Motor neuron (in vitro differentiated cells): ENCODE data around the gene MSL3B.

ENCODE experiments used
- ATAC-seq, 8 experiments: fragments of 200-7000 bp; cut with Tn5 transposase; replicated peaks in 6 of 8; 2 replicates each; pipeline ENCODE4 v1.8.0; 2021; ENCODE audit warnings: mild to moderate bottlenecking in 8 of 8, moderate library complexity in 8 of 8
- H3K27ac ChIP-seq, 2 donors: fragments of 250-450 bp; sonication (Bioruptor Pico); 2 replicates each; pipeline ENCODE4 v1.9.0; 2021; ENCODE audit warnings: antibody characterized with exemption in 2 of 2, mild to moderate bottlenecking in 2 of 2, moderate library complexity in 1 of 2
- H3K4me1 ChIP-seq, 2 donors: fragments of 250-450 bp; sonication (Bioruptor Pico); replicated peaks in 1 of 2; 2 replicates each; pipeline ENCODE4 v1.6.1; 2021; ENCODE audit warnings: antibody characterized with exemption in 2 of 2, mild to moderate bottlenecking in 2 of 2, moderate library complexity in 1 of 2
- H3K4me3 ChIP-seq, 5 donors: fragments of 250-450 bp; sonication (Bioruptor Pico); 2 replicates each; pipeline ENCODE4 v1.9.0; 2021; ENCODE audit warnings: antibody characterized with exemption in 5 of 5, mild to moderate bottlenecking in 5 of 5, moderate library complexity in 4 of 5
- WGBS, 10 experiments: fragments of 450-650 bp; shearing (Covaris generic); methylation state at CpG; one replicate each; pipeline ENCODE4 v1.0.0; 2022; 5-methylcytosine and 5-hydroxymethylcytosine counted together
- in situ Hi-C, 9 experiments: fragments of 400-800 bp; cut with MboI; loops; one replicate each; pipeline ENCODE4 v1.15.0; 2021; ENCODE audit warnings: low sequenced_read_pairs in 9 of 9, low pct_unique_long_range_greater_than_20kb in 2 of 9; ENCODE audit not compliant: unreplicated experiment in 9 of 9

The MSL3B gene

GRCh38 chr2:233849607-233850271, 18.4 kb downstream of the MSL3B start:
- in situ Hi-C loops: no loop called here
- WGBS, 10 experiments: 74 to 100% (median 92%) methylated on average over 1 to 9 of the region's 13 CpGs; no CpG with 5 or more reads in 2 of the 10 experiments
- no peak for ATAC-seq
- Histone ChIP-seq H3K4me3 (no peak overlapping the region), H3K4me1 (peaks cover 0 to 9% of the 10 kb centered on the region in 2 donors), H3K27ac (no peak overlapping the region)

GRCh38 chr2:233848276-233848675, 19.9 kb downstream of the MSL3B start:
- Histone ChIP-seq H3K27ac (no peak overlapping the region), H3K4me3 (no peak overlapping the region), H3K4me1 (peaks cover 0 to 4% of the 10 kb centered on the region in 2 donors)
- in situ Hi-C loops: no loop called here
- WGBS, 10 experiments: 40 to 97% (median 90%) methylated on average over 1 to 6 of the region's 13 CpGs; no CpG with 5 or more reads in 7 of the 10 experiments
- no peak for ATAC-seq

- in situ Hi-C loops: no loop called here
- no peak for ATAC-seq
Observed at GRCh38 chr2:233847248-233847898, 20.8 kb downstream of the MSL3B start.

GRCh38 chr2:233846387-233847247, 21.6 kb downstream of the MSL3B start:
- H3K4me3 ChIP-seq: no peak overlapping the region
- ATAC-seq: no peak
- H3K27ac ChIP-seq: no peak overlapping the region
- WGBS, 10 experiments: 90 to 100% (median 94%) methylated on average over 1 to 8 of the region's 16 CpGs; no CpG with 5 or more reads in 1 of the 10 experiments
- H3K4me1 ChIP-seq: no peaks in the 10 kb centered on the region
- in situ Hi-C loops: no loop called here

More at GRCh38 chr2:233847248-233847898, 20.8 kb downstream of the MSL3B start:
- Histone ChIP-seq H3K4me1 (no peaks in the 10 kb centered on the region), H3K4me3 (no peak overlapping the region), H3K27ac (no peak overlapping the region)
- WGBS, 10 experiments: 89 to 100% (median 99%) methylated on average over 1 to 12 of the region's 13 CpGs; no CpG with 5 or more reads in 2 of the 10 experiments

GRCh38 chr2:233845301-233846060, 22.7 kb downstream of the MSL3B start:
- no peak overlapping the region for H3K27ac ChIP-seq
- H3K4me3 ChIP-seq: no peak overlapping the region
- WGBS, 10 experiments: 83 to 100% (median 100%) methylated on average over 1 of the region's 1 CpG; no CpG with 5 or more reads in 5 of the 10 experiments
- no peaks in the 10 kb centered on the region for H3K4me1 ChIP-seq
- ATAC-seq: no peak
- in situ Hi-C loops: no loop called here

- in situ Hi-C loops: no loop called here
- Histone ChIP-seq H3K27ac (no peak overlapping the region), H3K4me3 (no peak overlapping the region), H3K4me1 (no peaks in the 10 kb centered on the region)
- no peak for ATAC-seq
- WGBS, 10 experiments: 80 to 100% (median 93%) methylated on average over 1 to 3 of the region's 3 CpGs; no CpG with 5 or more reads in 6 of the 10 experiments
Observed at GRCh38 chr2:233844836-233845235, 23.4 kb downstream of the MSL3B start.

- Histone ChIP-seq H3K4me1 (no peaks in the 10 kb centered on the region), H3K27ac (no peak overlapping the region), H3K4me3 (no peak overlapping the region)
- in situ Hi-C loops: no loop called here
- 80 to 100% (median 88%) methylated on average over 1 to 12 of the region's 19 CpGs; no CpG with 5 or more reads in 2 of the 10 experiments for WGBS, 10 experiments
- ATAC-seq: no peak
Observed at GRCh38 chr2:233844064-233844807, 23.9 kb downstream of the MSL3B start.

GRCh38 chr2:233841183-233841582, 27.0 kb downstream of the MSL3B start:
- Histone ChIP-seq H3K27ac (no peak overlapping the region), H3K4me1 (no peaks in the 10 kb centered on the region), H3K4me3 (no peak overlapping the region)
- in situ Hi-C loops: no loop called here
- 80 to 100% (median 97%) methylated on average over 1 to 10 of the region's 11 CpGs; no CpG with 5 or more reads in 1 of the 10 experiments for WGBS, 10 experiments
- no peak for ATAC-seq

GRCh38 chr2:233840520-233840919, 27.7 kb downstream of the MSL3B start:
- ATAC-seq: no peak

GRCh38 chr2:233839447-233839820, 28.8 kb downstream of the MSL3B start:
- in situ Hi-C loops: no loop called here

More at GRCh38 chr2:233840520-233840919, 27.7 kb downstream of the MSL3B start:
- Histone ChIP-seq H3K27ac (no peak overlapping the region), H3K4me1 (no peaks in the 10 kb centered on the region), H3K4me3 (no peak overlapping the region)
- WGBS, 10 experiments: 80 to 100% (median 93%) methylated on average over 1 to 6 of the region's 9 CpGs; no CpG with 5 or more reads in 6 of the 10 experiments
- in situ Hi-C loops: no loop called here

GRCh38 chr2:233838726-233839446, 29.3 kb downstream of the MSL3B start:
- no peak overlapping the region for H3K27ac ChIP-seq
- in situ Hi-C loops: no loop called here
- no peak overlapping the region for H3K4me3 ChIP-seq
- 40 to 100% (median 87%) methylated on average over 1 to 5 of the region's 12 CpGs; no CpG with 5 or more reads in 4 of the 10 experiments for WGBS, 10 experiments
- ATAC-seq: peak in 1 of 8 experiments; percentile 18
- H3K4me1 ChIP-seq: no peaks in the 10 kb centered on the region

More at GRCh38 chr2:233839447-233839820, 28.8 kb downstream of the MSL3B start:
- H3K27ac ChIP-seq: no peak overlapping the region
- H3K4me3 ChIP-seq: no peak overlapping the region
- peak in 1 of 8 experiments; percentile 19 for ATAC-seq
- 60 to 100% (median 96%) methylated on average over 1 to 2 of the region's 10 CpGs; no CpG with 5 or more reads in 6 of the 10 experiments for WGBS, 10 experiments
- no peaks in the 10 kb centered on the region for H3K4me1 ChIP-seq
